Psoas muscle (tissue), 8 donors: ENCODE measurements around the gene GTPBP3. TPM values are rescaled to one million over a fixed set of nuclear protein-coding genes. Genes with fewer than 3 reads are reported as not detected.

Source experiments
- ATAC-seq, 4 donors: fragments of 200-7000 bp; cut with Tn5 transposase; one replicate each; pipeline ENCODE4 v1.9.1; 2020; ENCODE audit warnings: moderate library complexity in 3 of 4, mild to moderate bottlenecking in 2 of 4
- DNase-seq, 2 donors: peaks; one replicate each; pipeline ENCODE4 v3.0.0-alpha.2; 2020
- H3K27ac ChIP-seq: fragments of 200-600 bp; one replicate; pipeline ENCODE4 v1.8.0; 2022
- H3K27me3 ChIP-seq, 3 donors: fragments of 200-600 bp in 1 of 3; one replicate each; pipeline versions ENCODE4 v1.6.1 to v1.8.0; 2013 to 2022; ENCODE audit warnings: low read length in 2 of 3, mild to moderate bottlenecking in 2 of 3, moderate library complexity in 1 of 3; ENCODE audit not compliant: insufficient read depth in 3 of 3
- H3K36me3 ChIP-seq, 2 donors: fragments of 200-600 bp in 1 of 2; one replicate each; pipeline versions ENCODE4 v1.6.1 to v1.8.0; 2013 to 2022; ENCODE audit warnings: low read depth in 1 of 2, mild to moderate bottlenecking in 1 of 2, moderate library complexity in 1 of 2; ENCODE audit not compliant: insufficient read depth in 1 of 2
- H3K4me1 ChIP-seq: fragments of 200-600 bp; one replicate; pipeline ENCODE4 v1.8.0; 2022
- H3K4me3 ChIP-seq: fragments of 200-600 bp; one replicate; pipeline ENCODE4 v1.8.0; 2022; ENCODE audit warnings: mild to moderate bottlenecking
- H3K9me3 ChIP-seq: fragments of 200-600 bp; one replicate; pipeline ENCODE4 v1.8.0; 2022
- CTCF ChIP-seq: fragments of 200-600 bp; IDR thresholded peaks from one replicate; pipeline ENCODE4 v1.8.0; 2022; ENCODE audit warnings: antibody characterized with exemption
- WGBS, 3 donors: extraction: QIAGEN DNeasy Blood & Tissue Kit; methylation state at CpG; one replicate each; pipeline versions ENCODE4 v1.1.6 to v1.1.7; 2013; 5-methylcytosine and 5-hydroxymethylcytosine counted together
- intact Hi-C, 2 donors: fragments of 100-400 bp; cut with DNase I; formaldehyde crosslinking; loops; one replicate each; pipeline versions ENCODE4 v1.11.0 to v1.14.2; 2022
- polyA plus RNA-seq, 3 donors: library from polyadenylated mRNA; stranded (reverse); fragments of 200-250 nt; gene quantifications; one replicate each; pipeline ENCODE4 v1.2.3, GENCODE V29; 2013
- total RNA-seq, 4 donors: library from RNA; stranded (reverse); fragmentation: NEBNext Ultra II Directional in 2 of 4; extraction: Animal tissue kit (Norgen Biotek cat#: 25700) in 2 of 4; gene quantifications; one replicate each; pipeline versions ENCODE4 v1.2.1 to v1.2.4, GENCODE V29; 2021 to 2023
- donor health status: healthy with polysubstance abuse.
- donor health status: DM: no; HTN: no; CAD: no; lungs with moderate emphysema.
- donor health status: Bipolar disorder and iron deficiency.
- donor health status: healthy.
- donor health status: DM: yes; HTN: yes; CAD: no.
- donor health status: DM: no; HTN: no; CAD: no.
- donor health status: DM: no; HTN: no; CAD: no.
- donor health status: DM: yes; HTN: yes; CAD: no.

GTPBP3 gene
- total and polyA plus RNA-seq, 7 donors = 6.2 to 16.5 (median 10.1) TPM

- no peaks in the 10 kb centered on the region for H3K27me3 ChIP-seq
- peaks cover 32% of the 10 kb centered on the region for H3K4me1 ChIP-seq
- DNase-seq = peak in 1 of 2 donors; percentile 71
- peaks cover 0 to 13% of the 10 kb centered on the region in 2 donors for H3K36me3 ChIP-seq
- H3K4me3 ChIP-seq = peak overlapping the region; percentile 93
- peak overlapping the region; percentile 86 for H3K27ac ChIP-seq
- intact Hi-C loops = no loop called here
- whole genome bisulfite sequencing, 3 donors = 5 to 9% (median 8%) methylated on average over 16 to 29 of the region's 29 CpGs
- ATAC-seq = peak in 2 of 4 donors; percentile 0
- H3K9me3 ChIP-seq = peaks cover 5% of the 10 kb centered on the region
- TF ChIP-seq CTCF = no peak
Measured at GRCh38 chr19:17302391-17303166, 34.8 kb upstream of the GTPBP3 start.

- intact Hi-C loops = no loop called here
- Histone ChIP-seq H3K4me3 (peak within 1 kb of the TSS; percentile 93), H3K4me1 (peaks cover 32% of the 10 kb centered on the region), H3K27me3 (no peaks in the 10 kb centered on the region), H3K9me3 (peaks cover 1% of the 10 kb centered on the region), H3K27ac (peak within 1 kb of the TSS; percentile 86), H3K36me3 (peaks cover 0 to 8% of the 10 kb centered on the region in 2 donors)
- whole genome bisulfite sequencing, 3 donors = 1 to 2% (median 1%) methylated on average over 49 to 52 of the region's 52 CpGs
- DNase-seq = peak; percentile 97 to 99
- TF ChIP-seq CTCF = peak; percentile 60
- ATAC-seq = peak; percentile 84 to 88 (median 84)
Measured at GRCh38 chr19:17303167-17303939, 34.0 kb upstream of the GTPBP3 start, which contains the start of gene ABHD8. ABHD8 (minus strand) TSS chr19:17303425; CDS start chr19:17301616, 1,809 bp downstream.

GRCh38 chr19:17303940-17304267, 33.4 kb upstream of the GTPBP3 start:
- DNase-seq (no peak), ATAC-seq (peak in 1 of 4 donors; percentile 5)
- Histone ChIP-seq H3K36me3 (peaks cover 0 to 7% of the 10 kb centered on the region in 2 donors), H3K9me3 (no peaks in the 10 kb centered on the region), H3K27ac (peak overlapping the region; percentile 86), H3K27me3 (no peaks in the 10 kb centered on the region), H3K4me3 (peak overlapping the region; percentile 93), H3K4me1 (peaks cover 32% of the 10 kb centered on the region)
- no peak for TF ChIP-seq CTCF
- intact Hi-C loops = no loop called here
- WGBS, 3 donors = 33 to 48% (median 48%) methylated on average over 12 of the region's 12 CpGs

GRCh38 chr19:17304386-17305215, 32.8 kb upstream of the GTPBP3 start:
- Histone ChIP-seq H3K27me3 (no peaks in the 10 kb centered on the region), H3K4me3 (no peak overlapping the region)
- ATAC-seq = no peak

More at GRCh38 chr19:17304386-17305215, 32.8 kb upstream of the GTPBP3 start:
- WGBS, 3 donors = 48 to 55% (median 52%) methylated on average over 12 of the region's 12 CpGs
- Histone ChIP-seq H3K36me3 (peaks cover 0 to 7% of the 10 kb centered on the region in 2 donors), H3K9me3 (no peaks in the 10 kb centered on the region), H3K4me1 (peaks cover 32% of the 10 kb centered on the region), H3K27ac (peak overlapping the region; percentile 88)
- no peak for DNase-seq
- TF ChIP-seq CTCF = no peak
- intact Hi-C loops = no loop called here
